IMR-90 (cell line): ENCODE data around the gene IFI27L1. TPM values are rescaled to one million over a fixed set of nuclear protein-coding genes. Genes with fewer than 3 reads are reported as not detected.

ENCODE experiments used
- ATAC-seq: fragments of 200-7000 bp; cut with Tn5 transposase; 2 replicates; pipeline ENCODE4 v1.9.1; 2020; ENCODE audit warnings: low read depth, mild to moderate bottlenecking, moderate library complexity
- BruUV-seq: library from RNA; stranded (reverse); fragments of 400-500 nt; replicated peaks from 2 replicates; lab custom pipeline; 2021; lab: Mats Ljungman, UMichigan
- CTCF ChIA-PET: fragments of 300-600 bp; formaldehyde crosslinking; extraction: SDS; loops from one replicate; lab custom pipeline; 2021; ENCODE audit warnings: antibody characterized with exemption; lab: Yijun Ruan, JAX
- POLR2A ChIA-PET: fragments of 300-600 bp; sonication (Branson Sonifier 250); formaldehyde crosslinking; loops from one replicate; lab custom pipeline; 2022; ENCODE audit warnings: antibody characterized with exemption; ENCODE audit not compliant: unreplicated experiment; lab: Charles Lee
- DNase-seq: peaks from one replicate; pipeline ENCODE4 v3.0.0; 2013
- H2AFZ ChIP-seq: replicated peaks from 2 replicates; pipeline ENCODE3; 2013; ENCODE audit warnings: low read length, mild to moderate bottlenecking; ENCODE audit not compliant: poor library complexity
- H2AK5ac ChIP-seq: 2 replicates; pipeline ENCODE4 v1.6.1; 2013; ENCODE audit warnings: low read depth, low read length, inconsistent platforms
- H2AK9ac ChIP-seq: replicated peaks from 2 replicates; pipeline ENCODE3; 2013; ENCODE audit warnings: mild to moderate bottlenecking, low read depth, low read length, moderate library complexity; ENCODE audit not compliant: poor library complexity
- H2BK120ac ChIP-seq: 2 replicates; pipeline ENCODE4 v1.6.1; 2013; ENCODE audit warnings: low read depth, low read length, inconsistent platforms
- H2BK15ac ChIP-seq: 3 replicates; pipeline ENCODE4 v1.6.1; 2013; ENCODE audit warnings: low read depth, low read length, inconsistent platforms
- H2BK20ac ChIP-seq: 2 replicates; pipeline ENCODE4 v1.6.1; 2013; ENCODE audit warnings: low read depth, mild to moderate bottlenecking, inconsistent platforms, low read length, moderate library complexity
- H2BK5ac ChIP-seq: 2 replicates; pipeline ENCODE4 v1.6.1; 2013; ENCODE audit warnings: mild to moderate bottlenecking, low read depth, low read length, inconsistent platforms; ENCODE audit not compliant: poor library complexity, severe bottlenecking
- H3K14ac ChIP-seq: replicated peaks from 2 replicates; pipeline ENCODE4 v1.6.1; 2013; ENCODE audit warnings: low read depth, low read length, inconsistent platforms
- H3K18ac ChIP-seq: 2 replicates; pipeline ENCODE4 v1.6.1; 2013; ENCODE audit warnings: low read depth, low read length, control low read depth
- H3K23ac ChIP-seq: 2 replicates; pipeline ENCODE4 v1.6.1; 2013; ENCODE audit warnings: low read depth, low read length, inconsistent platforms
- H3K27ac ChIP-seq: 2 replicates; pipeline ENCODE4 v1.5.1; 2013; ENCODE audit warnings: mild to moderate bottlenecking, control low read depth, low read length; ENCODE audit not compliant: insufficient read depth
- H3K27me3 ChIP-seq: 2 replicates; pipeline ENCODE4 v1.6.1; 2013; ENCODE audit warnings: low read length; ENCODE audit not compliant: control insufficient read depth, insufficient read depth
- H3K36me3 ChIP-seq: 2 replicates; pipeline ENCODE4 v1.6.1; 2013; ENCODE audit warnings: low read length, mixed read lengths; ENCODE audit not compliant: control insufficient read depth, insufficient read depth
- H3K4ac ChIP-seq: 2 replicates; pipeline ENCODE4 v1.6.1; 2013; ENCODE audit warnings: low read depth, low read length, inconsistent platforms
- H3K4me1 ChIP-seq: 2 replicates; pipeline ENCODE4 v1.6.1; 2013; ENCODE audit warnings: low read length, mixed read lengths; ENCODE audit not compliant: control insufficient read depth, insufficient read depth
- H3K4me2 ChIP-seq: 2 replicates; pipeline ENCODE4 v1.6.1; 2013; ENCODE audit warnings: low read depth, mild to moderate bottlenecking, control low read depth, low read length, moderate library complexity
- H3K4me3 ChIP-seq: 2 replicates; pipeline ENCODE4 v1.5.1; 2013; ENCODE audit warnings: low read depth, mild to moderate bottlenecking, control low read depth, low read length, moderate library complexity; ENCODE audit not compliant: insufficient read depth
- H3K56ac ChIP-seq: 2 replicates; pipeline ENCODE4 v1.6.1; 2013; ENCODE audit warnings: low read length, inconsistent platforms; ENCODE audit not compliant: insufficient read depth; ENCODE audit errors: extremely low read depth
- H3K79me1 ChIP-seq, 2 experiments: 2 replicates each; pipeline ENCODE4 v1.6.1; 2013; ENCODE audit warnings: low read length in 2 of 2, inconsistent platforms in 1 of 2, low read depth in 1 of 2
- H3K9ac ChIP-seq: 2 replicates; pipeline ENCODE4 v1.6.1; 2013; ENCODE audit warnings: low read depth, low read length, control low read depth
- H3K9me1 ChIP-seq: 2 replicates; pipeline ENCODE4 v1.6.1; 2013; ENCODE audit warnings: low read length, inconsistent platforms; ENCODE audit not compliant: insufficient read depth
- H3K9me3 ChIP-seq: 2 replicates; pipeline ENCODE4 v1.6.1; 2013; ENCODE audit warnings: low read length; ENCODE audit not compliant: control insufficient read depth, insufficient read depth
- H4K20me1 ChIP-seq: 2 replicates; pipeline ENCODE4 v1.6.1; 2013; ENCODE audit warnings: low read length, inconsistent platforms; ENCODE audit not compliant: insufficient read depth
- H4K5ac ChIP-seq: 2 replicates; pipeline ENCODE4 v1.6.1; 2013; ENCODE audit warnings: mild to moderate bottlenecking, low read depth, low read length, control low read depth
- H4K8ac ChIP-seq, 2 experiments: 2 replicates each; pipeline ENCODE4 v1.6.1; 2013; ENCODE audit warnings: low read depth in 2 of 2, low read length in 2 of 2, control low read depth in 1 of 2, inconsistent platforms in 1 of 2
- H4K91ac ChIP-seq: 2 replicates; pipeline ENCODE4 v1.6.1; 2013; ENCODE audit warnings: low read depth, low read length, inconsistent platforms; ENCODE audit not compliant: insufficient read depth
- BHLHE40 ChIP-seq: fragments of 150-350 bp; IDR thresholded peaks from 2 replicates; pipeline ENCODE4 v1.6.1; 2016; ENCODE audit warnings: mild to moderate bottlenecking, low read depth, low read length
- CEBPB ChIP-seq: IDR thresholded peaks from 2 replicates; pipeline ENCODE4 v1.6.1; 2012; ENCODE audit warnings: low read depth, low read length, improper control_type of control experiment
- CHD1 ChIP-seq: IDR thresholded peaks from 2 replicates; pipeline ENCODE4 v1.6.1; 2012; ENCODE audit warnings: low read depth, low read length, improper control_type of control experiment
- CTCF ChIP-seq: conservative IDR thresholded peaks from 2 replicates; pipeline ENCODE4 v1.5.1; 2012; ENCODE audit warnings: mild to moderate bottlenecking, low read depth, low read length, improper control_type of control experiment
- ELK1 ChIP-seq: fragments of 150-350 bp; IDR thresholded peaks from 2 replicates; pipeline ENCODE4 v1.6.1; 2016; ENCODE audit warnings: low read depth, mild to moderate bottlenecking, low read length, moderate library complexity, borderline replicate concordance
- FOS ChIP-seq: fragments of 150-350 bp; IDR thresholded peaks from 2 replicates; pipeline ENCODE4 v1.6.1; 2016; ENCODE audit warnings: low read depth, low read length
- MAFK ChIP-seq: IDR thresholded peaks from 2 replicates; pipeline ENCODE4 v1.6.1; 2012; ENCODE audit warnings: low read depth, low read length, improper control_type of control experiment
- MAZ ChIP-seq: IDR thresholded peaks from 2 replicates; pipeline ENCODE4 v1.6.1; 2012; ENCODE audit warnings: low read depth, mild to moderate bottlenecking, low read length, improper control_type of control experiment, moderate library complexity, borderline replicate concordance
- MXI1 ChIP-seq: IDR thresholded peaks from 2 replicates; pipeline ENCODE4 v1.6.1; 2012; ENCODE audit warnings: low read depth, mild to moderate bottlenecking, low read length, moderate library complexity, borderline replicate concordance
- NFE2L2 ChIP-seq: fragments of 150-350 bp; IDR thresholded peaks from 2 replicates; pipeline ENCODE4 v1.6.1; 2016; ENCODE audit warnings: low read depth, mild to moderate bottlenecking, low read length
- POLR2A ChIP-seq: IDR thresholded peaks from 2 replicates; pipeline ENCODE4 v1.6.1; 2012; ENCODE audit warnings: mild to moderate bottlenecking, low read depth, low read length
- RAD21 ChIP-seq: IDR thresholded peaks from 2 replicates; pipeline ENCODE4 v1.6.1; 2012; ENCODE audit warnings: low read length, improper control_type of control experiment
- RFX5 ChIP-seq: IDR thresholded peaks from 2 replicates; pipeline ENCODE4 v1.8.0; 2012; ENCODE audit warnings: low read depth, mild to moderate bottlenecking, low read length, moderate library complexity
- SMC3 ChIP-seq: fragments of 150-350 bp; IDR thresholded peaks from 2 replicates; pipeline ENCODE4 v1.6.1; 2016; ENCODE audit warnings: low read depth, mild to moderate bottlenecking, antibody characterized with exemption, low read length, moderate library complexity
- WGBS, 2 experiments: methylation state at CpG; one replicate each; pipeline versions ENCODE4 v1.1.5 to v1.1.7; 2013; ENCODE audit warnings: missing lambda C conversion rate in 2 of 2; ENCODE audit not compliant: insufficient read length in 1 of 2; ENCODE audit errors: extremely low coverage in 2 of 2; 5-methylcytosine and 5-hydroxymethylcytosine counted together
- dilution Hi-C: fragments of 300-500 bp; cut with HindIII; formaldehyde crosslinking; loops from one replicate; pipeline ENCODE4 v1.14.3; 2018; ENCODE audit warnings: low sequenced_read_pairs; ENCODE audit not compliant: unreplicated experiment
- in situ Hi-C: fragments of 300-500 bp; cut with MboI; formaldehyde crosslinking; loops from 3 replicates; pipeline ENCODE4 v1.14.3; 2019; ENCODE audit warnings: low sequenced_read_pairs, inconsistent platforms, mixed read lengths
- intact Hi-C: fragments of 100-400 bp; cut with micrococcal nuclease; formaldehyde crosslinking; loops from 2 replicates; pipeline ENCODE4 v1.10.0; 2022
- polyA plus RNA-seq, 3 experiments: library from polyadenylated mRNA; depleted of rRNA; stranded (reverse); fragments of >200 nt; gene quantifications; 2 replicates each; pipeline ENCODE4 v1.2.3, GENCODE V29; 2012; ENCODE audit warnings: low replicate concordance in 1 of 3
- total RNA-seq: library from RNA; depleted of rRNA; stranded (reverse); fragments of >200 nt; gene quantifications from 2 replicates; pipeline ENCODE4 v1.2.3, GENCODE V29; 2012

IFI27L1 gene
- total and polyA plus RNA-seq, 2 of the 4 experiments (the other 2 are of a cell fraction): 13.3 to 24.3 TPM

DNA sequence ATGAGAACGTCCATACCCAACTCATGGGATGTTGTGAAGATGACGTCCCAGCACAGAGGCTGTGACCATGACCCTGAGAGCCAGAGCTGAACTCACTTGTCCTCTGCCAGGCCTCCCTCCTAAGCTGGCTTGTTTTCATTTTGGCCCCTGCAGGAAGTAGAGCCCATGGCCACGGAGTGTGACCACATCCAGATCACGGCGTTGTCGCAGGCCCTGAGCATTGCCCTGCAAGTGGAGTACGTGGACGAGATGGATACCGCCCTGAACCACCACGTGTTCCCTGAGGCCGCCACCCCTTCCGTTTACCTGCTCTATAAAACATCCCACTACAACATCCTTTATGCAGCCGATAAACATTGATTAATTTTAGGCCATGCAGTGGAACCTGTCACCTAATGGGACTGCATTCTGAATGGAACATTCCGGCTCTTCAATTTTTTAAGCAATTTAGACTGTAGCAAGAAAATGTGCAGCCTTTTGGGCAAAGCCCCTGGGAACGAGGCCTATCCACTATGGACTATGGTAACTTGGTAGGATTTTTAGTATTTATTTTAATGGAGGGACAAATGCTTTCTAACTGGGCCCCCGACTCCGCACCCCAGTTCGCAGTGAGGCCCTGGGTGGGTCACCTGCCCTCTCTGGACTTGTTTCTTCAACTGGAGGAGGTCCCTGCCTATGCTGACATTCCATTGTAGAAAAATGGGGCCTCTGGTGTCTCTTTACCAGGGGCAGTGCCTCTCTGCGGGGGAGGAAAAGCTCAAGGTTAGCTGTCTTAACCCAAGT is 35.4 kb upstream of the IFI27L1 start (continued):
- TF ChIP-seq MXI1 (no peak), SMC3 (no peak), CEBPB (no peak), CHD1 (no peak)

DNA sequence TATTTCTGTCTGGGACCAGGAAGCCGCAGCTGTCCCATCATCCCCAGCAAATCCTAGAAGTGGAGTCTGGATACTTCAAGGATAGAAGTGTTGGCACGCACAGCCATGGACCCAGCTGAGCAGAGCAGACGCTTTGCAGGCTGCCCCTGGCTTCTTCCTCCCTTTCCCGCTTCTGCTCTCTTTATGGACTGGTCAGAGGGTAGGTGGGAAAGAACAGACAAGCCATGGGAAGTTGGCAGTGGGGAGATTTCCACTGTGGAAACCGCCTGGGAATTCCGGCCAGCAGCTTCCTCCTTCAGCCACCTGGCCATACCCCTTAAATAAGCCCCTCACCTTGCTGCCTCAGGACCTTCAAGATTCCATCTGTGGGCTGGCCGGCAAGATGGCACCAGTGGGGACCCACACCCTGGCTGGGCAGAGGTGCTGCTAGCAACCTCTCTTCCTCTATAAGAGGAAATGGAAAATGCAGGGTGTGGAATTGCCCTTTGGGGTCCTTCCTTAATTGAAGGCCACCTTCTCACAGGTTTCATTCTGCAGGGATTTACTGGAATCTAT is 34.3 kb upstream of the IFI27L1 start:
- Histone ChIP-seq H3K36me3 (peaks cover 63% of the 10 kb centered on the region), H3K9me1 (no peaks in the 10 kb centered on the region), H3K27ac (no peak overlapping the region), H2AFZ (no peak overlapping the region), H4K5ac (no peak overlapping the region), H3K4me3 (no peak overlapping the region), H4K91ac (no peak overlapping the region), H3K4ac (no peak overlapping the region), H3K23ac (no peak overlapping the region), H4K8ac (no peak overlapping the region), H3K14ac (no peak overlapping the region), H2AK5ac (no peak overlapping the region), H3K4me1 (peaks cover 6% of the 10 kb centered on the region), H4K20me1 (peaks cover 4% of the 10 kb centered on the region; the same call in 1 of the 2 replicates), H3K18ac (no peak overlapping the region), H2BK120ac (no peak overlapping the region), H3K9me3 (no peaks in the 10 kb centered on the region), H3K4me2 (no peak overlapping the region), H3K27me3 (no peaks in the 10 kb centered on the region), H2BK15ac (no peak overlapping the region), H2BK20ac (no peak overlapping the region), H3K56ac (no peak overlapping the region), H2BK5ac (no peak overlapping the region), H2AK9ac (no peak overlapping the region), H3K9ac (no peak overlapping the region), H3K79me1 (peaks cover 0 to 18% of the 10 kb centered on the region in 2 experiments; a peak in 2 of 4 replicates)
- in situ Hi-C loops: no loop called here
- intact Hi-C loops: no loop called here
- DNase-seq: no peak
- dilution Hi-C loops: no loop called here
- 100% methylated on average over 1 of the region's 7 CpGs; no CpG with 5 or more reads in 1 of the 2 experiments for WGBS, 2 experiments
- CTCF ChIA-PET: interaction anchor here (0.5 to 1.6 kb wide), 5 partner anchors 11 to 239 kb away, joined by 3 to 5 read pairs (median 4); no protein-coding TSS in a partner anchor
- no peak for ATAC-seq
- BruUV-seq: no TSS peak
- POLR2A ChIA-PET: no interaction called here
- TF ChIP-seq RAD21 (no peak), MAZ (no peak), NFE2L2 (no peak), RFX5 (no peak), CTCF (no peak), MAFK (no peak), POLR2A (no peak), MXI1 (no peak), BHLHE40 (no peak), FOS (no peak), CEBPB (no peak), ELK1 (no peak)
